Breast epithelium (tissue), 4 donors: ENCODE measurements around the gene APOA4. TPM values are rescaled to one million over a fixed set of nuclear protein-coding genes. Genes with fewer than 3 reads are reported as not detected.

Experiments
- DNase-seq, 2 donors: peaks; one replicate each; pipeline ENCODE4 v3.0.0-alpha.2; 2019; ENCODE audit warnings: low spot score in 2 of 2
- H3K27ac ChIP-seq, 2 donors: fragments of 200-600 bp; sonication (generic) in 1 of 2; one replicate each; pipeline ENCODE4 v1.5.1; 2016 to 2019; ENCODE audit warnings: mild to moderate bottlenecking in 1 of 2
- H3K27me3 ChIP-seq, 2 donors: fragments of 200-600 bp; sonication (generic) in 1 of 2; one replicate each; pipeline versions ENCODE4 v1.5.1 to v1.6.0; 2017 to 2019; ENCODE audit warnings: control low read depth in 1 of 2, mild to moderate bottlenecking in 1 of 2
- H3K36me3 ChIP-seq: fragments of 200-600 bp; one replicate; pipeline ENCODE4 v1.5.1; 2019
- H3K4me1 ChIP-seq, 2 donors: fragments of 200-600 bp; sonication (generic); one replicate each; pipeline ENCODE4 v1.5.1; 2016 to 2019; ENCODE audit warnings: control low read depth in 1 of 2
- H3K4me3 ChIP-seq, 3 donors: fragments of 200-600 bp; sonication (generic); 1 replicate in 2 of 3; 2 replicates in 1 of 3; pipeline ENCODE4 v1.5.1; 2016 to 2019; ENCODE audit warnings: mild to moderate bottlenecking in 3 of 3, moderate library complexity in 2 of 3
- H3K9me3 ChIP-seq, 2 donors: fragments of 200-600 bp; sonication (generic) in 1 of 2; one replicate each; pipeline ENCODE4 v1.5.1; 2016 to 2019; ENCODE audit warnings: control low read depth in 1 of 2
- CTCF ChIP-seq, 3 donors: fragments of 450-650 bp; IDR thresholded peaks; one replicate each; pipeline ENCODE4 v1.5.1; 2016 to 2017; ENCODE audit warnings: antibody characterized with exemption in 3 of 3, mild to moderate bottlenecking in 3 of 3, moderate library complexity in 3 of 3
- POLR2A ChIP-seq: fragments of 450-650 bp; IDR thresholded peaks from one replicate; pipeline ENCODE4 v1.6.1; 2016; ENCODE audit warnings: antibody characterized with exemption, mild to moderate bottlenecking, moderate library complexity
- POLR2AphosphoS5 ChIP-seq, 3 donors: sonication (generic); formaldehyde crosslinking; IDR thresholded peaks; one replicate each; pipeline ENCODE4 v1.6.1; 2017; ENCODE audit warnings: antibody characterized with exemption in 3 of 3
- intact Hi-C: fragments of 100-400 bp; cut with DNase I; formaldehyde crosslinking; loops from one replicate; pipeline ENCODE4 v1.15.1; 2023; ENCODE audit warnings: low total_unique reads
- total RNA-seq, 3 donors: library from RNA; depleted of rRNA; stranded (reverse); fragments of >200 nt; gene quantifications; one replicate each; pipeline ENCODE4 v1.1.0, GENCODE V29; 2016

The APOA4 gene
- total RNA-seq, 3 donors from 2014 or later = 0.33 TPM; not detected in 2

DNA sequence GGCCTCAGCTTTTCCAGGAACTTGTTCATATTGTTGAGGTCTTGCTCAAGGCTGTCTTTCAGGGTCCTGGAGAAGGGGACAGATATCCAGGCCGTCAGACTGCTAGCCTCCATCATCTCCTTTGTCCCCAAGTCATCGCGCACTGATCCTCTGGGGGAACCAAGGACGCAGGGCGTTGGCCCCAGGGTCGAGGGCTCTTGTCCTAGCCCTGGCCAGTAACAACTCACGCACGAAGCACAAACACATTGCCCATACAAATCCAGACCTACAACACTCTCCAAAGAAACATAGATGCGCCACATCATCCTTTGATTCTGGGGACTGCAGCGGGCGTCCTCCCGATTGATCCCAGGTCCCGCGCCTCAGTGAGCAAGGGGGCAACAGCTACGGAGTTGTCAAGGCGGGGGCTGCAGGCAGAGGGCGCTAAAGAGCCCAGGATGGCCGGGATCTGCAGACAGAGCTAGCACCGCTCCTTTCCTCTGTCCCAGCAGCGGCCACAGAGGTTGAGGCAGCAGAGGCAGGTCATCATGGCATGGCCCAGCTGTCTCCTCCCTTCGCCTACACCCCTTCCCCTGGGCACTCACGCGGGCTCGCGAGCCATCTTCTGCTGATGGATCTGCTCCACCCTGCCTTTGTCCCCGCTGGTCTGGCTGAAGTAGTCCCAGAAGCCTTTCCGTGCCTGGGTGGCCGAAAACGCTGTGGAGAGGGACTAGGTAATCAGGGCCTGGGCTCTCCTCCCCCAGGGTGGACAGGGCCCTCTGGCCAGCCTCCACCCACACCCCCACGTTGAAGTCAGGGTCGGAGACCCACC is 31.9 kb downstream of the APOA4 start:
- peak overlapping the region in 2 of 3 donors; percentile 18 to 24 for H3K4me3 ChIP-seq
- TF ChIP-seq CTCF (IDR thresholded peaks at IDR 0.05) (peak; percentile 77 to 90 (median 85)), POLR2AphosphoS5 (IDR thresholded peaks at IDR 0.05) (no peak), POLR2A (no peak)
- peak; percentile 41 to 74 for DNase-seq

DNA sequence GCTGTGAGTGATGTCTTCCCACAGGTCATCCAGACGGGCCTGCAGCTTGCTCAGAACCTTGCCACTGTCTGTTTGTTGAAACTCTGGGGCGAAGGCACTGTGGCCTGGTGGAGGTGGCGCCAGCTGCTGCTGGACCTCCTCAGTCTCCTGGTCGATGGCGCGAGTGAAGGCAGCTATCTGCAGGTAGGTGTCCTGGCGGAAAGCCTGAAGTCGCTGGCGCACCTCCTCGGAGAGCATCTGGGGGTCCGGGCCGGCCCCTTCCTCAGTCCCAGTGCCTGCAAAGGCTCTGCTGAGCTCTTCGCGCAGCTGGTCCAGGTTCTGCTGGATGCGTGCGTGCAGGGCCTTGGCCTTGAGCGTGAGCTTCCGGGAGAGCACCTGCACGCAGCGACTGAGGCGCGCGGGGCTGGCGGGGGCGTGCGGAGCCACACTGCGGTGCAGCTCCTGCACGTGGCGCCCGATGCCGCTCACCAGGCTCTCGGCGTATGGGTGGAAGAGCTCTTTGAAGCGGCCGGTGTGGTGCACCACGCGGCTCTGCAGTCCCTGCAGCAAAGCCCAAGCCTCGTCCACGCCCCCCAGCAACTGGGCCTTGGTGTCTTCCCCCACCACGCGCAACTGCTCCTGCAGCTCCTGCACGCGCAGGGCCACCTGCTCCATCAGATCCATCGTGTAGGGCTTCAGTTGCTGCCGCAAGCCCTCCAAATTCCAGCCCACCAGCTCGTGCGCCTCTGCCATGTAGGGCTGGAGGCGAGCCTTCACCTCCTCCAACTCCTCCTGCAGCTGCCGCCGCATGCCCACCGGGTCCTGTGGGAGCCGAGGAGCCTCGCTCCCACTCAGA is 32.7 kb downstream of the APOA4 start:
- H3K4me1 ChIP-seq = peaks cover 0 to 9% of the 10 kb centered on the region in 2 donors
- no peak overlapping the region for H3K4me3 ChIP-seq
- peaks cover 0 to 4% of the 10 kb centered on the region in 2 donors for H3K27me3 ChIP-seq
- no peaks in the 10 kb centered on the region for H3K9me3 ChIP-seq
- no peaks in the 10 kb centered on the region for H3K36me3 ChIP-seq
- no peak overlapping the region for H3K27ac ChIP-seq
- TF ChIP-seq POLR2A (no peak), CTCF (IDR thresholded peaks at IDR 0.05) (no peak), POLR2AphosphoS5 (IDR thresholded peaks at IDR 0.05) (no peak)
- no peak for DNase-seq
- intact Hi-C loops = no loop called here

More for the DNA sequence above, 31.9 kb downstream of the APOA4 start:
- intact Hi-C loops = no loop called here
- Histone ChIP-seq H3K27me3 (peaks cover 0 to 4% of the 10 kb centered on the region in 2 donors), H3K27ac (no peak overlapping the region), H3K36me3 (no peaks in the 10 kb centered on the region), H3K4me1 (peaks cover 0 to 9% of the 10 kb centered on the region in 2 donors), H3K9me3 (no peaks in the 10 kb centered on the region)

DNA sequence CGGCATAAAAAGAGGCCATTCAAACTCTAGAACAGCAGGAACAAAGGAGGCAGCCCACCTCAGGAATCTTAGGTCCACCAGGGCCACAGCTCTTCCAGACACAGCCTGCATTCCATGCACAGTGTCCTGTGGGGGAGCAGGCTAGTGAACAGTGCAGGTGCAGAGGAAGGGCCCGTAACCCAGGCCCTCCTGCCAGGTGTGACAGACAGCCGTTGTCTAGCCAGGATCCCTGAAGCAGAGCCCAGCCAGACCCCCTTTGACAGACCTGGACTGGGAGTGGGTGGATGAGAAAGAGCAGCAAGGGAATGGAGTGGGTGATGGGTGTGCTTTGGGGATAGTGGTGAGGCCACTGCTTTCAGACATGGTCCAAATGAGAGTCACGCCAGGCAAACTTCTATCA is 34.1 kb downstream of the APOA4 start:
- Histone ChIP-seq H3K36me3 (no peaks in the 10 kb centered on the region), H3K4me3 (peak overlapping the region in 1 of 3 donors; percentile 84), H3K4me1 (peaks cover 0 to 9% of the 10 kb centered on the region in 2 donors), H3K27ac (no peak overlapping the region), H3K27me3 (peaks cover 0 to 4% of the 10 kb centered on the region in 2 donors), H3K9me3 (no peaks in the 10 kb centered on the region)
- DNase-seq = no peak
- TF ChIP-seq POLR2AphosphoS5 (IDR thresholded peaks at IDR 0.05) (no peak), CTCF (IDR thresholded peaks at IDR 0.05) (no peak), POLR2A (no peak)
- intact Hi-C loops = no loop called here

DNA sequence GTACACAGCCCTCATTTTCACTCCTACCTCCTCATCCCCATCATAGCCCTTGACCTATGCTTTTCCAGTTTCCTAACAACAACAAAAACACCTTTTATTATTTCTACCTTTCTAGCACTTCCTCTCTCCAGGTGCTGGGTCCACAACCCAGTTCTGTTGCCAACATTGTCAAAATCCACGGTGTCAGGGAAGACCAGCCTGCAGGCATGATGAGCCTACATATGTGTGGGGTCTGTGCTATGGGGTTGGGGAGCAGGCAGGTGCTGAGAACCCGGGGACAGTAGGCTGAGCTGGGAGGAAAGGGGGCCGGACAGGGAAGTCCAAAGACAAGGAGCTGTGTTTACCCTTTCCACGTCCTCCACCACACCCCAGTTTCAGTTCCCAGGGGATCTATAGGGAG is 34.6 kb downstream of the APOA4 start:
- no peak for DNase-seq
- peaks cover 0 to 9% of the 10 kb centered on the region in 2 donors for H3K4me1 ChIP-seq
- H3K27me3 ChIP-seq = peaks cover 0 to 4% of the 10 kb centered on the region in 2 donors
- intact Hi-C loops = no loop called here
- H3K4me3 ChIP-seq = peak overlapping the region; percentile 84 to 98 (median 86)
- H3K27ac ChIP-seq = peak overlapping the region; percentile 82 to 88
- H3K9me3 ChIP-seq = no peaks in the 10 kb centered on the region
- no peak for TF ChIP-seq POLR2AphosphoS5 (IDR thresholded peaks at IDR 0.05)
- no peak for TF ChIP-seq POLR2A
- no peak for TF ChIP-seq CTCF (IDR thresholded peaks at IDR 0.05)
- no peaks in the 10 kb centered on the region for H3K36me3 ChIP-seq
